Liver (tissue), 3 donors: Measurements from ENCODE around the gene FAM89B.

ENCODE experiments used
- ATF3 ChIP-seq: IDR thresholded peaks from 2 replicates; pipeline ENCODE4 v1.6.1; 2016; ENCODE audit warnings: antibody characterized with exemption
- EGR1 ChIP-seq, 2 donors: IDR thresholded peaks; 2 replicates each; pipeline ENCODE4 v1.6.1; 2016 to 2018; ENCODE audit warnings: antibody characterized with exemption in 2 of 2, low read depth in 2 of 2
- GABPA ChIP-seq, 2 donors: IDR thresholded peaks in 1 of 2; conservative IDR thresholded peaks in 1 of 2; 2 replicates each; pipeline ENCODE4 v1.6.1; 2016; ENCODE audit warnings: antibody characterized with exemption in 2 of 2, mild to moderate bottlenecking in 1 of 2, moderate library complexity in 1 of 2
- HNF4G ChIP-seq: IDR thresholded peaks from 2 replicates; pipeline ENCODE4 v1.6.1; 2016; ENCODE audit warnings: antibody characterized with exemption
- JUND ChIP-seq, 2 donors: IDR thresholded peaks; 2 replicates each; pipeline ENCODE4 v1.6.1; 2016; ENCODE audit warnings: antibody characterized with exemption in 2 of 2
- RAD21 ChIP-seq, 2 donors: IDR thresholded peaks; 2 replicates each; pipeline ENCODE4 v1.6.1; 2016; ENCODE audit warnings: antibody characterized with exemption in 2 of 2, mild to moderate bottlenecking in 2 of 2
- REST ChIP-seq: IDR thresholded peaks from 2 replicates; pipeline ENCODE4 v1.6.1; 2016; ENCODE audit warnings: antibody characterized with exemption, mild to moderate bottlenecking
- SP1 ChIP-seq: IDR thresholded peaks from 2 replicates; pipeline ENCODE4 v1.6.1; 2018; ENCODE audit warnings: antibody characterized with exemption, mild to moderate bottlenecking
- TAF1 ChIP-seq: conservative IDR thresholded peaks from 2 replicates; pipeline ENCODE4 v1.6.1; 2016; ENCODE audit warnings: antibody characterized with exemption, mild to moderate bottlenecking
- ZBTB33 ChIP-seq: IDR thresholded peaks from 2 replicates; pipeline ENCODE4 v1.6.1; 2016; ENCODE audit warnings: antibody characterized with exemption
- TF ChIP-seq, protein P1 (sequence below): fragments of 150-350 bp; IDR thresholded peaks from 2 replicates; pipeline ENCODE4 v1.5.1; 2017; ENCODE audit warnings: improper control_type of control experiment, low read depth, low read length; ENCODE audit not compliant: missing input control
- TF ChIP-seq, protein P2 (sequence below): IDR thresholded peaks from 2 replicates; pipeline ENCODE4 v1.6.1; 2016; ENCODE audit warnings: antibody characterized with exemption
- donor health status: healthy.
- donor health status: healthy.

DNA sequence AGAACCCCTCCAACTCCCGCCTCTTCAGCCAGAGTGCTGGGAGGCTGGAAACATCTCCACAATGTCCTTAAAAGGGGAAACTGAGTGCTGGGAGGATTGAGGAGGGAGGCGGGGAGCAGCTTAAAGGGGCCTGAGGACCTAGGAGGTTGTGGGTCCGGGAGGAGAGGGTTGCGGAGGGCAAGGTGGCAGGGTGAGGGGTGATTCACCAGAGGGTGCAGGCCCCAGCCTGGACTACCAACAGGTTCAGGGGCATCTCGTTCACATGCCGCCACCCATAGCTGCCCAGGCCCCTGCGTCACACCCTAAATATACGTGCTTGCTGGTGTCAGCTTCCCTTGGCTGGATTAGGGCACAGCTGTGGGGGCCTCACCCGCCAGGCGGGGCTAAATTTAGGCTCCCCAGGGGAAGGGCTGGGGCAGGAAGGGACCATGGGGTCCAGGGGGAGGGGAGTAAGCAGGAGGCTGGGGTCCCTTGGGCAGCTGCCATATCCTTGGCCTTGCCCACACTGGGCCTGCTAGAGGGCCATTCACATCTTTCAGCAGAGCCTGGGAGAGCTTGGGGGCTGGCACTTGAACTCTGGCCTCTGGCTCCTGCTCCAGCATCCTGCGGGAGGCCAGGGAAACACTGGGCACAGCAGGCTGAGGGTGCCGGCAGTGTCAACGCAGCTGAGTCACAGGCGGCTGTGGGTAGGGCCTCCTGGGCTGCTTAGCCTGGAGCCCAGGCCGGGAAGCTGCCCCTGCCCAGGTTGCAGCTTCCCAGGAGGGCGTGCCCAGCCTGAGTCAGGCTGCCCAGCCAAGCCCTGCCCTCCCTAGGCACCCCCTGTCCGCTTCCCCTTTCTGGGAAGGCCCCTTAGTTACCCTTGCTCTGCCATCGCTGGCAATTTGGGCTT, 4.8 kb downstream of the FAM89B start:
- TF ChIP-seq, protein P1, sequence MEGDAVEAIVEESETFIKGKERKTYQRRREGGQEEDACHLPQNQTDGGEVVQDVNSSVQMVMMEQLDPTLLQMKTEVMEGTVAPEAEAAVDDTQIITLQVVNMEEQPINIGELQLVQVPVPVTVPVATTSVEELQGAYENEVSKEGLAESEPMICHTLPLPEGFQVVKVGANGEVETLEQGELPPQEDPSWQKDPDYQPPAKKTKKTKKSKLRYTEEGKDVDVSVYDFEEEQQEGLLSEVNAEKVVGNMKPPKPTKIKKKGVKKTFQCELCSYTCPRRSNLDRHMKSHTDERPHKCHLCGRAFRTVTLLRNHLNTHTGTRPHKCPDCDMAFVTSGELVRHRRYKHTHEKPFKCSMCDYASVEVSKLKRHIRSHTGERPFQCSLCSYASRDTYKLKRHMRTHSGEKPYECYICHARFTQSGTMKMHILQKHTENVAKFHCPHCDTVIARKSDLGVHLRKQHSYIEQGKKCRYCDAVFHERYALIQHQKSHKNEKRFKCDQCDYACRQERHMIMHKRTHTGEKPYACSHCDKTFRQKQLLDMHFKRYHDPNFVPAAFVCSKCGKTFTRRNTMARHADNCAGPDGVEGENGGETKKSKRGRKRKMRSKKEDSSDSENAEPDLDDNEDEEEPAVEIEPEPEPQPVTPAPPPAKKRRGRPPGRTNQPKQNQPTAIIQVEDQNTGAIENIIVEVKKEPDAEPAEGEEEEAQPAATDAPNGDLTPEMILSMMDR = no peak
- TF ChIP-seq RAD21 (IDR thresholded peaks at IDR 0.05) (no peak), ATF3 (no peak), ZBTB33 (no peak), EGR1 (IDR thresholded peaks at IDR 0.05; ENCODE audit: low read depth in 2 of 2) (no peak), TAF1 (no peak), JUND (IDR thresholded peaks at IDR 0.05) (no peak), GABPA (IDR thresholded peaks at IDR 0.05 in 1 of 2, conservative IDR thresholded peaks at IDR 0.05 in 1 of 2) (peak in 1 of 2 donors; percentile 43), SP1 (peak; percentile 15), HNF4G (no peak), REST (no peak)
- TF ChIP-seq, protein P2, sequence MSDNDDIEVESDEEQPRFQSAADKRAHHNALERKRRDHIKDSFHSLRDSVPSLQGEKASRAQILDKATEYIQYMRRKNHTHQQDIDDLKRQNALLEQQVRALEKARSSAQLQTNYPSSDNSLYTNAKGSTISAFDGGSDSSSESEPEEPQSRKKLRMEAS = no peak
